ENCODE data around the gene TAS2R30.

DNA sequence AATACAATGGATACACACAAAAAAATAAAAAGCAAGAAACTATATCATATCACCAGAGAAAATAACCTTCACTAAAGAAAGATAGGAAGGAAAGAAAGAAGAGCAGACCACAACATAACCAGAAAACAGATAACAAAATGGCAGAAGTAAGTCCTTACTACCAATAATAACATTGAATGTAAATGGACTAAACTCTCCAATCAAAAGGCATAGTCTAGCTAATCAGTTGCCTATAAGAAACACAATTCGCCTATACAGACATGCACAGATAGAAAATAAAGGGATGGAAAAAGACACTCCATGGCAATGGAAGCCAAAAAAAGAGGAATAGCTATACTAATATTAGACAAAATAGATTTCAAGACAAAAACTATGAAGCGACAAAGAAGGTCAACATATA, 8.9 kb upstream of the TAS2R30 start:
- TF ChIP-seq, protein P1, sequence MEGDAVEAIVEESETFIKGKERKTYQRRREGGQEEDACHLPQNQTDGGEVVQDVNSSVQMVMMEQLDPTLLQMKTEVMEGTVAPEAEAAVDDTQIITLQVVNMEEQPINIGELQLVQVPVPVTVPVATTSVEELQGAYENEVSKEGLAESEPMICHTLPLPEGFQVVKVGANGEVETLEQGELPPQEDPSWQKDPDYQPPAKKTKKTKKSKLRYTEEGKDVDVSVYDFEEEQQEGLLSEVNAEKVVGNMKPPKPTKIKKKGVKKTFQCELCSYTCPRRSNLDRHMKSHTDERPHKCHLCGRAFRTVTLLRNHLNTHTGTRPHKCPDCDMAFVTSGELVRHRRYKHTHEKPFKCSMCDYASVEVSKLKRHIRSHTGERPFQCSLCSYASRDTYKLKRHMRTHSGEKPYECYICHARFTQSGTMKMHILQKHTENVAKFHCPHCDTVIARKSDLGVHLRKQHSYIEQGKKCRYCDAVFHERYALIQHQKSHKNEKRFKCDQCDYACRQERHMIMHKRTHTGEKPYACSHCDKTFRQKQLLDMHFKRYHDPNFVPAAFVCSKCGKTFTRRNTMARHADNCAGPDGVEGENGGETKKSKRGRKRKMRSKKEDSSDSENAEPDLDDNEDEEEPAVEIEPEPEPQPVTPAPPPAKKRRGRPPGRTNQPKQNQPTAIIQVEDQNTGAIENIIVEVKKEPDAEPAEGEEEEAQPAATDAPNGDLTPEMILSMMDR (IDR thresholded peaks at IDR 0.05) = no peak
- TF ChIP-seq ZFX (IDR thresholded peaks at IDR 0.05; ENCODE audit: borderline replicate concordance) = no peak

Measured in 22Rv1 (cell line).